Esophagus muscularis mucosa (tissue), 4 donors: Measurements from ENCODE around the gene SLC16A1. TPM values are rescaled to one million over a fixed set of nuclear protein-coding genes. Genes with fewer than 3 reads are reported as not detected.

Source experiments
- DNase-seq: peaks from one replicate; pipeline ENCODE4 v3.0.0-alpha.2; 2017; ENCODE audit errors: extremely low spot score
- H3K27ac ChIP-seq, 4 donors: fragments of 200-600 bp; sonication (generic); replicated peaks in 1 of 4; 1 replicate in 3 of 4; 2 replicates in 1 of 4; pipeline ENCODE4 v1.5.1; 2016 to 2019; ENCODE audit warnings: mild to moderate bottlenecking in 1 of 4
- H3K27me3 ChIP-seq, 4 donors: fragments of 200-600 bp; sonication (generic); one replicate each; pipeline versions ENCODE4 v1.5.1 to v1.6.0; 2016 to 2019
- H3K36me3 ChIP-seq, 4 donors: fragments of 200-600 bp; sonication (generic); one replicate each; pipeline ENCODE4 v1.5.1; 2016 to 2019
- H3K4me1 ChIP-seq, 4 donors: fragments of 200-600 bp; sonication (generic); one replicate each; pipeline ENCODE4 v1.5.1; 2016 to 2019
- H3K4me3 ChIP-seq, 4 donors: fragments of 200-600 bp; sonication (generic); 1 replicate in 2 of 4; 2 replicates in 2 of 4; pipeline ENCODE4 v1.5.1; 2016 to 2019; ENCODE audit warnings: mild to moderate bottlenecking in 4 of 4, moderate library complexity in 1 of 4
- H3K9me3 ChIP-seq, 4 donors: fragments of 200-600 bp; sonication (generic); 1 replicate in 3 of 4; 2 replicates in 1 of 4; pipeline ENCODE4 v1.5.1; 2016 to 2019
- EP300 ChIP-seq: sonication (generic); formaldehyde crosslinking; IDR thresholded peaks from one replicate; pipeline ENCODE4 v1.6.1; 2017; ENCODE audit warnings: antibody characterized with exemption
- POLR2A ChIP-seq: fragments of 450-650 bp; IDR thresholded peaks from one replicate; pipeline ENCODE4 v1.6.1; 2017; ENCODE audit warnings: antibody characterized with exemption, moderate library complexity, mild to moderate bottlenecking, low read depth
- POLR2AphosphoS5 ChIP-seq, 2 donors: sonication (generic); formaldehyde crosslinking; IDR thresholded peaks; one replicate each; pipeline ENCODE4 v1.6.1; 2017; ENCODE audit warnings: antibody characterized with exemption in 2 of 2
- WGBS: methylation state at CpG from one replicate; pipeline ENCODE4 v1.1.5; 2018; 5-methylcytosine and 5-hydroxymethylcytosine counted together
- intact Hi-C: fragments of 100-400 bp; cut with DNase I; formaldehyde crosslinking; loops from one replicate; pipeline ENCODE4 v1.15.1; 2023
- total RNA-seq, 4 donors: library from RNA; depleted of rRNA; stranded (reverse); fragments of >200 nt; gene quantifications; one replicate each; pipeline versions ENCODE4 v1.1.0 to v1.2.1, GENCODE V29; 2016
- TF ChIP-seq, protein P1 (sequence below), 3 experiments: fragments of 200-600 bp in 2 of 3; fragments of 450-650 bp in 1 of 3; sonication (generic) in 2 of 3; IDR thresholded peaks; one replicate each; pipeline ENCODE4 v1.5.1; 2017 to 2019; ENCODE audit warnings: antibody characterized with exemption in 3 of 3, mild to moderate bottlenecking in 2 of 3, moderate library complexity in 1 of 3

Gene SLC16A1
- total RNA-seq, 4 donors from 2014 or later, result 29.9 to 40.1 (median 33.7) TPM

DNA sequence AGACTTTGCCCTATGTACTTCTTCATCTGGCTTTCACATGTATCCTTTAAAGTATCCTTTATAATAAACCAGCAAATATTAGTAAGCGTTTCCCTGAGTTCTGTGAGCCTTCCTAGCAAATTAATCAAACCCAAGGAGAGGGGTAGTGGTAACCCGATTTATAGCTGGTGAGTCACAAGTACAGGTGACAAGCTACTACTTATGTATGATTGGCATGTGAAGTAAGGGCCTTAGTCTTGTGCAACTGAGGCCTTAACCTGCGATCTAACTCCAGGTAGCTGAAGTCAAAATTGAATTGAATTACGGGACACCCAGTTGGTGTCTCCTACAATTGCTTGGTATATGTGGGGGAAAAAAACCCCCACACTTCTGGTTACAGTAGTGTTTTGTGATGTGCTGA is 26.0 kb downstream of the SLC16A1 start:
- Histone ChIP-seq H3K4me3 (no peak overlapping the region), H3K4me1 (peaks cover 0 to 9% (median 8%) of the 10 kb centered on the region in 4 donors), H3K27me3 (no peaks in the 10 kb centered on the region), H3K9me3 (no peaks in the 10 kb centered on the region), H3K27ac (no peak overlapping the region), H3K36me3 (peaks cover 0 to 13% (median 0%) of the 10 kb centered on the region in 4 donors)
- WGBS, result 93% methylated on average over 4 of the region's 4 CpGs
- intact Hi-C loops, result no loop called here
- TF ChIP-seq, protein P1, sequence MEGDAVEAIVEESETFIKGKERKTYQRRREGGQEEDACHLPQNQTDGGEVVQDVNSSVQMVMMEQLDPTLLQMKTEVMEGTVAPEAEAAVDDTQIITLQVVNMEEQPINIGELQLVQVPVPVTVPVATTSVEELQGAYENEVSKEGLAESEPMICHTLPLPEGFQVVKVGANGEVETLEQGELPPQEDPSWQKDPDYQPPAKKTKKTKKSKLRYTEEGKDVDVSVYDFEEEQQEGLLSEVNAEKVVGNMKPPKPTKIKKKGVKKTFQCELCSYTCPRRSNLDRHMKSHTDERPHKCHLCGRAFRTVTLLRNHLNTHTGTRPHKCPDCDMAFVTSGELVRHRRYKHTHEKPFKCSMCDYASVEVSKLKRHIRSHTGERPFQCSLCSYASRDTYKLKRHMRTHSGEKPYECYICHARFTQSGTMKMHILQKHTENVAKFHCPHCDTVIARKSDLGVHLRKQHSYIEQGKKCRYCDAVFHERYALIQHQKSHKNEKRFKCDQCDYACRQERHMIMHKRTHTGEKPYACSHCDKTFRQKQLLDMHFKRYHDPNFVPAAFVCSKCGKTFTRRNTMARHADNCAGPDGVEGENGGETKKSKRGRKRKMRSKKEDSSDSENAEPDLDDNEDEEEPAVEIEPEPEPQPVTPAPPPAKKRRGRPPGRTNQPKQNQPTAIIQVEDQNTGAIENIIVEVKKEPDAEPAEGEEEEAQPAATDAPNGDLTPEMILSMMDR (IDR thresholded peaks at IDR 0.05), result no peak
- TF ChIP-seq POLR2A (no peak), POLR2AphosphoS5 (IDR thresholded peaks at IDR 0.05) (no peak), EP300 (no peak)
- DNase-seq, result no peak

DNA sequence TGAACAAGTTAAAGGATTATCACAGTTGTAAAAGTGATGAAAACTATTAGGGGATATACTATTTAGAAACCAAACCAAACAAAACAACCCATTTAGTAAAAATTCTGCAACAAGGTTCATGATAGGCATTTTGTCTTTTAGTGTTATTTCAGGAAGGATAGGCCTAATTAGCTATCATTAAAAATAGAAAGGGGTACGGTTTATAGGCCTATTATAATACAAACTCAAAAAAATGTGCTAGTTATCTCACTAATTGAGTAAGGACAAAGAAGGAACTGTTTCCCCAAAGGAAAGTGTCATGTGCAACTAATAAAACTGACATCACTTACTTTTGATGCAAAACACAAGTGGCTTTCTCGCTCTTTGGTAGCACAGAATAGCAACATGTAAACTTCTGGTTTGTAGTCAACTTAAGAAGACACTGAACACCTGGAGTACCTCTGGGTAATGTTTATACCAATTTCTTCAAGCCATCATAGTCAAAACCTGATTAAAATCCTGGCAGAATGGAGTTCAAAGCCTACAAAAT is 28.5 kb downstream of the SLC16A1 start:
- Histone ChIP-seq H3K9me3 (no peaks in the 10 kb centered on the region), H3K4me1 (peaks cover 0 to 9% (median 4%) of the 10 kb centered on the region in 4 donors), H3K27me3 (no peaks in the 10 kb centered on the region), H3K36me3 (peaks cover 0 to 32% (median 8%) of the 10 kb centered on the region in 4 donors), H3K4me3 (no peak overlapping the region), H3K27ac (no peak overlapping the region)
- DNase-seq, result no peak
- TF ChIP-seq EP300 (no peak), POLR2AphosphoS5 (IDR thresholded peaks at IDR 0.05) (no peak), POLR2A (no peak)
- TF ChIP-seq, protein P1 (IDR thresholded peaks at IDR 0.05), result no peak
- intact Hi-C loops, result no loop called here
- WGBS, result 90% methylated on average over 2 of the region's 2 CpGs

DNA sequence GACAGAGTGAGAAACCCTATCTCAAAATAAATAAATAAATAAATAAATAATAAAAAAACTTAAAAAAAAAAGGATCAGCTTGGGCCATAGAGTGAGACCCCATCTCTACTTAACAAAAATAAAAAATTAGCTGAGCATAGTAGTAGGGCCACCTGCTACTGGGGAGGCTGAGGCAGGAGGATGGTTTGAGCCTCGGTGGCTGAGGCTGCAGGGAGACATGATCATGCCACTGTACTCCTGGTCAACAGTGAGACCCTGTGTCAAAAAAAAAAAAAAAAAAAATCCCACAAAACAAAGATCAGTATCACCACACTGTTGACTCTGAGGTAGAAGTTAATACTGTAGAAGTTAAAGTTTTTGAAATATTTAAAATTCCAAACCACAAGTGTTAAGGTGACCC is 29.1 kb downstream of the SLC16A1 start:
- DNase-seq, result no peak
- H3K4me1 ChIP-seq, result peaks cover 0 to 9% (median 4%) of the 10 kb centered on the region in 4 donors
- no peak overlapping the region for H3K4me3 ChIP-seq
- H3K36me3 ChIP-seq, result peaks cover 0 to 34% (median 10%) of the 10 kb centered on the region in 4 donors
- H3K9me3 ChIP-seq, result no peaks in the 10 kb centered on the region
- H3K27me3 ChIP-seq, result no peaks in the 10 kb centered on the region
- intact Hi-C loops, result no loop called here
- TF ChIP-seq EP300 (no peak), POLR2AphosphoS5 (IDR thresholded peaks at IDR 0.05) (no peak), POLR2A (no peak)
- TF ChIP-seq, protein P1 (IDR thresholded peaks at IDR 0.05), result no peak
- WGBS, result 80% methylated on average over 1 of the region's 1 CpG
- no peak overlapping the region for H3K27ac ChIP-seq

DNA sequence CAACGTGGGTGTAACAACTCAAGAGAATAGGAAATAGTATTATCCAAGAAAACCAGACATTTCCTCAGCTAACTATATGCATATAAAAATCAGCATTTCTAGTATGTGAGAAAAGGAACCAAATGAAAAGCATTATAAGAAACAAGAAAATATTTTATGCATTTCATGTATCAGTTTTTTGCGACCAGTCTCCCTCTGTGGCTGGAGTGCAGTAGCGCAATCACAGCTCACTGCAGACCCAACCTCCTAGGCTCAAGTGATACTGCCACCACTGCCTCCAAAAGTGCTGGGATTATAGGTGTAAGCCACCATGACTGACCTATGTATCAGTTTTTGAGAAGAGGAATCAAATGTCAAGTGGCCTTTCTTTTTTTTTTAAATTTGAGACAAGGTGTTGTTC is 31.0 kb downstream of the SLC16A1 start:
- Histone ChIP-seq H3K36me3 (peaks cover 0 to 41% (median 14%) of the 10 kb centered on the region in 4 donors), H3K27ac (no peak overlapping the region), H3K27me3 (no peaks in the 10 kb centered on the region), H3K4me3 (no peak overlapping the region), H3K4me1 (peaks cover 0 to 9% (median 3%) of the 10 kb centered on the region in 4 donors), H3K9me3 (no peaks in the 10 kb centered on the region)
- TF ChIP-seq POLR2A (no peak), POLR2AphosphoS5 (IDR thresholded peaks at IDR 0.05) (no peak)
- TF ChIP-seq, protein P1 (IDR thresholded peaks at IDR 0.05), result peak in 1 of 3 experiments; percentile 4
- WGBS, result 75% methylated on average over 3 of the region's 3 CpGs
- no peak for DNase-seq
- intact Hi-C loops, result no loop called here

DNA sequence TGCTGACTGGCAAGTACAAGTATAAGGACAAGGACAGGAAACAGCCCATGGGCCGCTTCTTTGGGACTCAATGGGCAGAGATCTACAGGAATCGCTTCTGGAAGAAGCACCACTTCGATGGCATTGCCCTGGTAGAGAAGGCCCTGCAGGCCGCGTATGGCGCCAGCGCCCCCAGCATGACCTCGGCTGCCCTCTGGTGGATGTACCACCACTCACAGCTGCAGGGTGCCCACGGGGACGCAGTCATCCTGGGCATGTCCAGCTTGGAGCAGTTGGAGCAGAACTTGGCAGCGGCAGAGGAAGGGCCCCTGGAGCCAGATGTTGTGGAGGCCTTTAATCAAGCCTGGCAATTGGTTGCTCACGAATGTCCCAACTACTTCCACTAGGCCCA is 32.0 kb downstream of the SLC16A1 start:
- Histone ChIP-seq H3K4me3 (no peak overlapping the region), H3K4me1 (peaks cover 0 to 9% (median 3%) of the 10 kb centered on the region in 4 donors), H3K9me3 (no peaks in the 10 kb centered on the region), H3K27me3 (no peaks in the 10 kb centered on the region), H3K36me3 (peaks cover 0 to 39% (median 15%) of the 10 kb centered on the region in 4 donors), H3K27ac (no peak overlapping the region)
- TF ChIP-seq, protein P1 (IDR thresholded peaks at IDR 0.05), result no peak
- no peak for TF ChIP-seq POLR2AphosphoS5 (IDR thresholded peaks at IDR 0.05)
- TF ChIP-seq EP300, result no peak
- no peak for TF ChIP-seq POLR2A
- intact Hi-C loops, result no loop called here
- 94% methylated on average over 10 of the region's 12 CpGs for WGBS
- DNase-seq, result no peak
